Type B pancreatic cell (in vitro differentiated cells): Measurements from ENCODE around the gene SLC4A2. TPM values are rescaled to one million over a fixed set of nuclear protein-coding genes. Genes with fewer than 3 reads are reported as not detected.

Source experiments
- DNase-seq: peaks from one replicate; pipeline ENCODE4 v3.0.0; 2021; ENCODE audit warnings: mixed read lengths; ENCODE audit not compliant: unreplicated experiment; ENCODE audit errors: extremely low spot score
- H3K27ac Mint-ChIP-seq: 2 replicates; pipeline ENCODE4 v1.8.0; 2021; ENCODE audit warnings: mild to moderate bottlenecking, mixed read lengths
- H3K27me3 Mint-ChIP-seq: 2 replicates; pipeline ENCODE4 v1.8.0; 2021; ENCODE audit warnings: mixed read lengths
- H3K36me3 Mint-ChIP-seq: 2 replicates; pipeline ENCODE4 v1.8.0; 2021; ENCODE audit warnings: mixed read lengths
- H3K4me1 Mint-ChIP-seq: one replicate; pipeline ENCODE4 v1.8.0; 2021; ENCODE audit warnings: mixed read lengths; ENCODE audit not compliant: unreplicated experiment
- H3K4me3 Mint-ChIP-seq: 2 replicates; pipeline ENCODE4 v1.8.0; 2021; ENCODE audit warnings: mild to moderate bottlenecking, mixed read lengths
- H3K9me3 Mint-ChIP-seq: 2 replicates; pipeline ENCODE4 v1.8.0; 2021; ENCODE audit warnings: mixed read lengths
- CTCF ChIP-seq: fragments of 200-600 bp; sonication (generic); conservative IDR thresholded peaks from 2 replicates; pipeline ENCODE4 v1.5.0; 2021; ENCODE audit warnings: antibody characterized with exemption, mild to moderate bottlenecking
- total RNA-seq: library from RNA; stranded (reverse); gene quantifications from 2 replicates; pipeline ENCODE4 v1.2.1, GENCODE V29; 2021; ENCODE audit warnings: low replicate concordance

Gene SLC4A2
- total RNA-seq, 1 donor from 2014 or later: 150 TPM

DNA sequence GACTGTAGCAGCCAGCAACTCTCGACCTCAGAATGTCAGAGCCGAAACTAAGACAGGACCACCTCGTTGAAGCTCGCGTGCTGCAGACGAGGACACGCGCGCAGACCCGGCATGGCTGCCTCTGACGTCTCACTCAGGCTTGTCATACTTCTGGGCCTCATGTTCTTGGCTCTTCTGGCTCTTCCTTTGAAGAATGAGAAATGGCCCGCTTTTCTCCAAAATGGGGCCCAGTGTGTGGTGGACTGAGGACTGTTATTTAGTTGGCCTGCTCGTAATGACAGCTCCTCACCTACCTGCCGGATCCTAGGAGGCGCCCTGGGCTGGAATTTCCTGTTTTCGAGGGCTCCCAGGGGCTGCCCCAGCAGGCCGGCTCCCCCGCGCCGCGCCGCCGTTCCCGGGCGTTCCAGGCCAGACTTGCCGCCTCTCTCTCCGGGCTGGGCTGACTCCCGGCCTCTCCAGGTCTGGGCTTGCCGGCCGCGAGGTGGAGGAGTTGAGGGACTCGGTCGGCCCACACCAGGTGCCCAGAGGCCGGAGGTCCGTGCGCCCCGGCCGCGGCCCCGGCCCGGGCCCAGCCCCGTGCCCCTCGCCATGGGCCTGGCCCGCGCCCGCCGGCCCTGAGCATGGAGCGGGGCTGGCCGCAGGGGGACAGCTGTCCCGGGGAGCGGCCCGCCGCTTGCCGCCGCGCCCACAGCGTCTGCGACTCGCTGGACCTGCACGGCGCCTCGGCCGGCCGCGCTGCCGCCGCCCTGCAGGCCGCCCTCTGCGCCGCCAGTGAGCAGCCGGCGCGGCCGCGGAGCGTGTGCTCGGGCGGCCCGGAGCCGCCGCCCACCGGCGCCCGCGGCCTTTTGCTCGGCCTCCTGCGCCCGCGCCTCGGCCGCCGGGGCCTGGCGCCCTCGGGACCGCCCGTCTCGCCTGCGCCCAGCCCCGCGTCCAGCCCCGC, 55.0 kb downstream of the SLC4A2 start:
- no peak for DNase-seq
- H3K4me1 Mint-ChIP-seq: peaks cover 21% of the 10 kb centered on the region

DNA sequence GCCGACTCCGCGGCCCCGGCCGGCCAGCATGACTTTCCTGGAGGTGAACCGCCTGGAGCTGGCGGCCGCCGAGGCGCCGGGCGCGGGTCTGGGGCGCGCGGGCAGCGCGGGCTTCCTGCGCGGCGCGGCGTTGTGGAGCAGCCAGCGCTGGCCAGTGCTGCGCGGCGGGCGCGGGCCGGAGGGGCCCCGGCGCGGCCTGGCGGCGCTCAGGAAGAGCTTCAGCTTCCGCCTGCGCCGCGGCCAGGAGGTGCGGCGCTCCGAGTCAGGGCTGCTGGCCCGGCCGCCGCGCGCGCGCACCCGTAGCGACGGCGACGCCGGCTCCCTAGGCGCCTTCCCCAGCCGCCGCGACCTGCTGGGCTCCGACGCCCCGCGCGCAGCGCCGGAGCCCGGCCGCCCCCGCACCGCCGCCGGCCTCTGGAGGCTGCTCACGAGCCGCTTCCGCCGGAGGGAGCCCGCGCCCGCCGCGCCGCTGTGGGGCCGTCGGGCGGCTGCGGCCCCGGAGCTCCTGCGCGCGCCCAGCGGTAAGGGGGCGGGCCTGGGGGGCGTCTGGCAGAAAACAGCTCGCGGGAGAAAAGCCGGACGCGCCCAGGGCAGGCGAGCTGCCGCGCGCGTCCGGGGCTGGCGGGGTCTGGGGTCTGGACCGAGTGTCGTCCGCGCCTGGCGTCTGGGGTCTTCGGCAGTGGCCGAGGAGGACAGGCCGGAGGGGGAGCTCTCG, 55.9 kb downstream of the SLC4A2 start:
- Mint-ChIP-seq H3K27ac (peak overlapping the region; percentile 95), H3K9me3 (no peaks in the 10 kb centered on the region)

More for the DNA sequence above, 55.0 kb downstream of the SLC4A2 start:
- Mint-ChIP-seq H3K27me3 (peaks cover 3% of the 10 kb centered on the region), H3K27ac (peak overlapping the region; percentile 85), H3K4me3 (peak overlapping the region; percentile 85), H3K36me3 (no peaks in the 10 kb centered on the region), H3K9me3 (no peaks in the 10 kb centered on the region)
- no peak for TF ChIP-seq CTCF

GRCh38 chr7:151115836-151116418, 56.5 kb downstream of the SLC4A2 start:
- H3K4me3 Mint-ChIP-seq: peak overlapping the region; percentile 92
- H3K27ac Mint-ChIP-seq: peak overlapping the region; percentile 95
- TF ChIP-seq CTCF: peak; percentile 4
- no peak for DNase-seq
- H3K27me3 Mint-ChIP-seq: peaks cover 3% of the 10 kb centered on the region
- no peaks in the 10 kb centered on the region for H3K9me3 Mint-ChIP-seq
- peaks cover 15% of the 10 kb centered on the region for H3K4me1 Mint-ChIP-seq
- no peaks in the 10 kb centered on the region for H3K36me3 Mint-ChIP-seq

More for the DNA sequence above, 55.9 kb downstream of the SLC4A2 start:
- TF ChIP-seq CTCF: peak; percentile 23
- Mint-ChIP-seq H3K4me1 (peaks cover 19% of the 10 kb centered on the region), H3K27me3 (peaks cover 3% of the 10 kb centered on the region), H3K36me3 (no peaks in the 10 kb centered on the region), H3K4me3 (peak overlapping the region; percentile 92)
- DNase-seq: no peak

DNA sequence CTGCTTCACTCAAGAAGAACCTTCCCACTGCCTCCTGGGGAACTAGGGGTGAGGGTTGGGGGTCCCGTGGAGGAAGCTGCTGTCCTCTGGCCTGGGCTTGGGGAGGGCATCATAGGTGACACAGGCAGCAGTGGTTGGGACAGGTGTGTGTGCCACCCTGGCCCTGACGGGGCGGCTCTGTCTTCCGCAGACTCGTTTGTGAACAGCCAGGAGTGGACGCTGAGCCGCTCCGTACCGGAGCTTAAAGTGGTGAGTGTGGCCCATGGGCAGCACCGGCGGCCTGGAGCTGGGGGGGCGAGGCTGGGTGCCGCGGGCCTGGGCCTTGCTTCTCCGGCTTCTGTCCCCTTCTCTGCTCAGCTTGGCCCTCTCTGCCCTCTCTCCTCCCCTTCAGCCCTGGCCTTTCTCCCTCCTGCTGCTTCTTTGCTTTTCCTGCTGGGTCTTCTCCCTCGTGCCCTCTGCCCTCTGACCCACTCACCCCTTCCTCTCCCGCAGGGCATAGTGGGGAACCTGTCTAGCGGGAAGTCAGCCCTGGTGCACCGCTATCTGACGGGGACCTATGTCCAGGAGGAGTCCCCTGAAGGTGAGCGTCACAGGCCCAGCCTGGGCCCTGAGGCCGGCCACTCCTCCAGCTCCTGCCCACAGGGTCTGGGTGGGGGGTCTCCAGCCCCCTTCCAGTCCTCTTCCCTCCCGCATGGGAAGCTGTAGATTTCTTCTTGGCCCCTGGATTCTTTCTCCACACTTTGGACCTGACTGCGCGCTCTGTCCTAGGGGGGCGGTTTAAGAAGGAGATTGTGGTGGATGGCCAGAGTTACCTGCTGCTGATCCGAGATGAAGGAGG, 57.4 kb downstream of the SLC4A2 start:
- DNase-seq: no peak
- Mint-ChIP-seq H3K27me3 (peaks cover 3% of the 10 kb centered on the region), H3K36me3 (peaks cover 7% of the 10 kb centered on the region), H3K9me3 (no peaks in the 10 kb centered on the region), H3K4me1 (peaks cover 15% of the 10 kb centered on the region), H3K27ac (peak overlapping the region; percentile 95), H3K4me3 (peak overlapping the region; percentile 92)
- no peak for TF ChIP-seq CTCF

DNA sequence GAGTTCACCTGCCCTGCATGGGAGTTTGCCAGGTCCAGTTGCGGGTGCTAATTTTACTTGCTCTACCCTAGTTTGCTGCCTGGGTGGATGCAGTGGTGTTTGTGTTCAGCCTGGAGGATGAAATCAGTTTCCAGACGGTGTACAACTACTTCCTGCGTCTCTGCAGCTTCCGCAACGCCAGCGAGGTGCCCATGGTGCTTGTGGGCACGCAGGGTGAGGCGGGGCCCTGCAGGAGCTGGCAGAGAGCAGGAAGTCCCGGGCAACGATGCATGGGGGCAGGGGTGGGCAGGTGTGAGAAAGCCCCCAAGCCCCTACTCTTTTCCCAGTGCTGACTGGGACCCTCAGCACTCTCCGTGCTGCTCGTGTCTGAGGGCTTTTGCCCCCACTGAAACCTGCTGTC, 58.2 kb downstream of the SLC4A2 start:
- peaks cover 7% of the 10 kb centered on the region for H3K36me3 Mint-ChIP-seq
- H3K27me3 Mint-ChIP-seq: peaks cover 3% of the 10 kb centered on the region
- no peak overlapping the region for H3K4me3 Mint-ChIP-seq
- no peak overlapping the region for H3K27ac Mint-ChIP-seq
- peaks cover 15% of the 10 kb centered on the region for H3K4me1 Mint-ChIP-seq
- no peak for DNase-seq
- H3K9me3 Mint-ChIP-seq: no peaks in the 10 kb centered on the region
- TF ChIP-seq CTCF: no peak
